B cell (primary cell): Measurements from ENCODE around the gene SPIRE1. TPM values are rescaled to one million over a fixed set of nuclear protein-coding genes. Genes with fewer than 3 reads are reported as not detected.

Experiments used
- ATAC-seq: fragments of 200-7000 bp; cut with Tn5 transposase; one replicate; pipeline ENCODE4 v1.10.0; 2021; ENCODE audit warnings: low read depth, mild to moderate bottlenecking, moderate number of reproducible peaks, moderate library complexity
- CTCF ChIA-PET: fragments of 350-600 bp; sonication (Branson Sonifier 250); formaldehyde crosslinking; loops from one replicate; lab custom pipeline; 2021; ENCODE audit warnings: antibody characterized with exemption, inconsistent platforms; lab: Charles Lee
- POLR2A ChIA-PET: fragments of 350-600 bp; sonication (Branson Sonifier 250); formaldehyde crosslinking; loops from one replicate; lab custom pipeline; 2021; ENCODE audit warnings: antibody characterized with exemption; lab: Charles Lee
- DNase-seq: peaks from one replicate; pipeline ENCODE4 v3.0.0; 2013
- H2AFZ ChIP-seq: 2 replicates; pipeline ENCODE4 v1.6.1; 2012; ENCODE audit warnings: mild to moderate bottlenecking, low read depth, low read length; ENCODE audit not compliant: insufficient read depth, poor library complexity, severe bottlenecking
- H3K27ac ChIP-seq, 2 donors: 1 replicate in 1 of 2; 2 replicates in 1 of 2; pipeline ENCODE4 v1.5.1; 2012 to 2013; ENCODE audit warnings: low read length in 2 of 2, mild to moderate bottlenecking in 2 of 2, moderate library complexity in 1 of 2
- H3K27me3 ChIP-seq, 4 experiments: fragments of 200-600 bp in 1 of 4; sonication (generic) in 1 of 4; replicated peaks in 1 of 4; 1 replicate in 2 of 4; 2 replicates in 2 of 4; pipeline versions ENCODE4 v1.6.1 to v1.7.0; 2013 to 2016; ENCODE audit warnings: low read length in 3 of 4, mild to moderate bottlenecking in 2 of 4, mixed read lengths in 1 of 4, moderate library complexity in 1 of 4; ENCODE audit not compliant: insufficient read depth in 4 of 4, control insufficient read depth in 3 of 4; ENCODE audit errors: control extremely low read depth in 1 of 4
- H3K36me3 ChIP-seq, 2 experiments: replicated peaks in 1 of 2; 1 replicate in 1 of 2; 2 replicates in 1 of 2; pipeline versions ENCODE4 v1.6.1 to v1.7.1; 2013; ENCODE audit warnings: low read length in 1 of 2; ENCODE audit not compliant: insufficient read depth in 2 of 2, control insufficient read depth in 1 of 2; ENCODE audit errors: control extremely low read depth in 1 of 2, extremely low read depth in 1 of 2
- H3K4me1 ChIP-seq, 2 donors: fragments of 200-600 bp in 1 of 2; sonication (generic) in 1 of 2; 1 replicate in 1 of 2; 2 replicates in 1 of 2; pipeline versions ENCODE4 v1.5.1 to v1.6.1; 2013 to 2017; ENCODE audit warnings: low read length in 2 of 2; ENCODE audit not compliant: control insufficient read depth in 2 of 2, insufficient read depth in 2 of 2
- H3K4me2 ChIP-seq: replicated peaks from 2 replicates; pipeline ENCODE3; 2012; ENCODE audit warnings: mild to moderate bottlenecking, low read depth, low read length; ENCODE audit not compliant: poor library complexity, severe bottlenecking
- H3K4me3 ChIP-seq, 5 experiments: fragments of 200-600 bp in 1 of 5; sonication (generic) in 1 of 5; 1 replicate in 3 of 5; 2 replicates in 2 of 5; pipeline versions ENCODE4 v1.5.1 to v1.7.0; 2011 to 2016; ENCODE audit warnings: low read length in 4 of 5, mild to moderate bottlenecking in 4 of 5, low read depth in 2 of 5, control low read depth in 1 of 5, moderate library complexity in 1 of 5; ENCODE audit not compliant: insufficient read depth in 1 of 5; ENCODE audit errors: control extremely low read depth in 1 of 5, extremely low read depth in 1 of 5
- H3K79me2 ChIP-seq: fragments of 200-600 bp; sonication (generic); one replicate; pipeline ENCODE4 v1.6.0; 2016; ENCODE audit warnings: low read length; ENCODE audit not compliant: control insufficient read depth, insufficient read depth
- H3K9ac ChIP-seq: fragments of 200-600 bp; sonication (generic); 2 replicates; pipeline ENCODE4 v1.6.1; 2017; ENCODE audit warnings: mild to moderate bottlenecking, low read length, moderate library complexity
- H3K9me3 ChIP-seq, 3 donors: one replicate each; pipeline versions ENCODE4 v1.6.1 to v1.7.1; 2013; ENCODE audit warnings: low read length in 2 of 3; ENCODE audit not compliant: control insufficient read depth in 2 of 3, insufficient read depth in 1 of 3; ENCODE audit errors: control extremely low read depth in 1 of 3
- H4K20me1 ChIP-seq: 2 replicates; pipeline ENCODE4 v1.6.0; 2012; ENCODE audit warnings: mild to moderate bottlenecking, low read length; ENCODE audit not compliant: insufficient read depth, control insufficient read depth, poor library complexity, severe bottlenecking
- H3K27ac Mint-ChIP-seq: one replicate; pipeline ENCODE4 v1.8.0; 2021; ENCODE audit warnings: mixed read lengths
- H3K27me3 Mint-ChIP-seq: one replicate; pipeline ENCODE4 v1.8.0; 2021; ENCODE audit warnings: mixed read lengths
- H3K4me1 Mint-ChIP-seq: one replicate; pipeline ENCODE4 v1.8.0; 2021; ENCODE audit warnings: mixed read lengths
- H3K4me3 Mint-ChIP-seq: one replicate; pipeline ENCODE4 v1.8.0; 2021; ENCODE audit warnings: mixed read lengths
- H3K9me3 Mint-ChIP-seq: one replicate; pipeline ENCODE4 v1.8.0; 2022; ENCODE audit warnings: mixed read lengths; ENCODE audit not compliant: insufficient read depth
- CTCF ChIP-seq: fragments of 200-600 bp; IDR thresholded peaks from one replicate; pipeline ENCODE4 v1.8.0; 2022; ENCODE audit warnings: antibody characterized with exemption, mild to moderate bottlenecking
- EZH2 ChIP-seq: IDR thresholded peaks from 2 replicates; pipeline ENCODE4 v1.6.1; 2012; ENCODE audit warnings: borderline replicate concordance, low read depth, mild to moderate bottlenecking, moderate library complexity, low read length; ENCODE audit not compliant: insufficient read depth, poor library complexity, severe bottlenecking
- WGBS: methylation state at CpG from one replicate; pipeline ENCODE4 v1.1.5; 2013; ENCODE audit warnings: missing lambda C conversion rate; ENCODE audit not compliant: insufficient coverage; 5-methylcytosine and 5-hydroxymethylcytosine counted together
- intact Hi-C: fragments of 100-400 bp; cut with micrococcal nuclease; formaldehyde crosslinking; loops from one replicate; pipeline ENCODE4 v1.10.0; 2022
- polyA plus RNA-seq: library from polyadenylated mRNA; depleted of rRNA; stranded (reverse); fragments of >200 nt; gene quantifications from 2 replicates; pipeline ENCODE4 v1.2.3, GENCODE V29; 2012
- total RNA-seq, 2 donors: library from RNA; stranded (reverse); fragments of 120-200 nt in 1 of 2; gene quantifications; 1 replicate in 1 of 2; 2 replicates in 1 of 2; pipeline versions ENCODE4 v1.2.3 to v1.2.4, GENCODE V29; 2013 to 2022

The SPIRE1 gene
- total and polyA plus RNA-seq, 2 donors (not counting 1 experiment from before 2014, with no cell fraction given) = 0.22 to 4.0 TPM

GRCh38 chr18:12433829-12434540 lies 223.9 kb downstream of the SPIRE1 start:
- Histone ChIP-seq H3K4me2 (no peak overlapping the region), H3K36me3 (no peaks in the 10 kb centered on the region), H3K9me3 (peaks cover 0 to 7% (median 0%) of the 10 kb centered on the region in 3 donors), H3K27me3 (no peaks in the 10 kb centered on the region), H3K4me1 (no peaks in the 10 kb centered on the region), H3K27ac (no peak overlapping the region), H3K79me2 (no peaks in the 10 kb centered on the region), H2AFZ (no peak overlapping the region), H3K9ac (no peak overlapping the region), H3K4me3 (no peak overlapping the region), H4K20me1 (no peaks in the 10 kb centered on the region)
- ATAC-seq (no peak), DNase-seq (no peak)
- no peaks in the 10 kb centered on the region for H3K9me3 Mint-ChIP-seq
- intact Hi-C loops = no loop called here
- no peaks in the 10 kb centered on the region for H3K27me3 Mint-ChIP-seq
- ChIA-PET CTCF (interaction anchor here (1.0 kb wide), 1 partner anchor 197 kb away, joined by 3 read pairs; no protein-coding TSS in a partner anchor), POLR2A (no interaction called here)
- H3K4me3 Mint-ChIP-seq = no peak overlapping the region
- H3K4me1 Mint-ChIP-seq = no peaks in the 10 kb centered on the region
- TF ChIP-seq EZH2 (no peak), CTCF (no peak)
- no peak overlapping the region for H3K27ac Mint-ChIP-seq
- WGBS = 99% methylated on average over 44 of the region's 51 CpGs

GRCh38 chr18:12432881-12433280 lies 225.0 kb downstream of the SPIRE1 start:
- no peaks in the 10 kb centered on the region for H3K27me3 Mint-ChIP-seq
- H3K4me1 Mint-ChIP-seq = no peaks in the 10 kb centered on the region
- H3K27me3 ChIP-seq = no peaks in the 10 kb centered on the region
- no peaks in the 10 kb centered on the region for H3K79me2 ChIP-seq
- no peaks in the 10 kb centered on the region for H3K4me1 ChIP-seq
- H3K9me3 Mint-ChIP-seq = no peaks in the 10 kb centered on the region
- H3K4me3 ChIP-seq = no peak overlapping the region
- H3K4me2 ChIP-seq = no peak overlapping the region
- H2AFZ ChIP-seq = no peak overlapping the region
- POLR2A ChIA-PET = no interaction called here
- peaks cover 0 to 7% (median 0%) of the 10 kb centered on the region in 3 donors for H3K9me3 ChIP-seq
- no peak for ATAC-seq
- H3K27ac ChIP-seq = no peak overlapping the region
- no peaks in the 10 kb centered on the region for H3K36me3 ChIP-seq
- intact Hi-C loops = no loop called here
- no peaks in the 10 kb centered on the region for H4K20me1 ChIP-seq
- H3K4me3 Mint-ChIP-seq = no peak overlapping the region
- WGBS = 95% methylated on average over 27 of the region's 31 CpGs
- no peak overlapping the region for H3K9ac ChIP-seq
- no peak overlapping the region for H3K27ac Mint-ChIP-seq
- CTCF ChIA-PET = no interaction called here
- no peak for DNase-seq
- TF ChIP-seq CTCF (no peak), EZH2 (no peak)
